K562 (cell line): ENCODE measurements around the gene CACNG5. TPM values are rescaled to one million over a fixed set of nuclear protein-coding genes. Genes with fewer than 3 reads are reported as not detected.

ENCODE experiments used
- ATAC-seq: fragments of 200-7000 bp; cut with Tn5 transposase; 3 replicates; pipeline ENCODE4 v1.9.1; 2020; ENCODE audit warnings: moderate library complexity
- BruUV-seq: library from RNA; stranded (reverse); fragments of 400-500 nt; replicated peaks from 2 replicates; lab custom pipeline; 2021; lab: Mats Ljungman, UMichigan
- CTCF ChIA-PET: fragments of 300-600 bp; formaldehyde crosslinking; extraction: SDS; loops from one replicate; lab custom pipeline; 2021; ENCODE audit warnings: low intra/inter-chr PET ratio; lab: Yijun Ruan, JAX
- POLR2A ChIA-PET: fragments of 300-600, 350-650 bp; sonication (Branson Sonifier 250); formaldehyde crosslinking; extraction: SDS; loops from one replicate; lab custom pipeline; 2021; ENCODE audit warnings: antibody characterized with exemption, inconsistent platforms; lab: Yijun Ruan, JAX
- DNase-seq, 4 experiments: peaks; one replicate each; pipeline versions ENCODE4 v3.0.0 to v3.0.0-alpha.2; 2011 to 2018; ENCODE audit warnings: low spot score in 3 of 4, mixed read lengths in 3 of 4; ENCODE audit errors: extremely low read depth in 1 of 4
- FAIRE-seq: peaks from 2 replicates; lab custom pipeline; 2011; peaks lifted over from hg19 to GRCh38; lab: Jason Lieb, UNC
- H2AFZ ChIP-seq: 2 replicates; pipeline ENCODE4 v1.6.0; 2011; ENCODE audit warnings: low read depth, low read length, control low read depth, inconsistent platforms
- H3K27ac ChIP-seq: fragments of 200-600 bp; 3 replicates; pipeline ENCODE4 v1.8.0; 2011; ENCODE audit warnings: low read depth, mild to moderate bottlenecking, control low read depth, inconsistent platforms, low read length, moderate library complexity, mixed read lengths; ENCODE audit errors: extremely low read depth
- H3K27me3 ChIP-seq, 2 experiments: fragments of 300-600 bp in 1 of 2; 2 replicates in 1 of 2; 3 replicates in 1 of 2; pipeline versions ENCODE4 v1.6.0 to v1.8.0; 2011; ENCODE audit warnings: inconsistent platforms in 2 of 2, low read length in 2 of 2, mild to moderate bottlenecking in 1 of 2, mixed read lengths in 1 of 2, moderate library complexity in 1 of 2; ENCODE audit not compliant: control insufficient read depth in 2 of 2, insufficient read depth in 2 of 2
- H3K36me3 ChIP-seq: fragments of 300-600 bp; 3 replicates; pipeline ENCODE4 v1.8.0; 2011; ENCODE audit warnings: mild to moderate bottlenecking, low read length, inconsistent platforms; ENCODE audit not compliant: control insufficient read depth, insufficient read depth
- H3K4me1 ChIP-seq, 2 experiments: fragments of 200-600 bp in 1 of 2; replicated peaks in 1 of 2; 2 replicates in 1 of 2; 3 replicates in 1 of 2; pipeline versions ENCODE4 v1.5.1 to v1.8.0; 2011; ENCODE audit warnings: inconsistent platforms in 2 of 2, low read length in 2 of 2, mild to moderate bottlenecking in 1 of 2, mixed read lengths in 1 of 2, moderate library complexity in 1 of 2; ENCODE audit not compliant: control insufficient read depth in 2 of 2, insufficient read depth in 2 of 2
- H3K4me2 ChIP-seq: 2 replicates; pipeline ENCODE4 v1.6.1; 2011; ENCODE audit warnings: low read length, control low read depth, inconsistent platforms, mixed read lengths; ENCODE audit not compliant: insufficient read depth
- H3K4me3 ChIP-seq: fragments of 200-600 bp; sonication (generic), shearing (Covaris generic); 2 replicates; pipeline ENCODE4 v1.5.1; 2016; ENCODE audit warnings: control low read depth, inconsistent platforms
- H3K79me2 ChIP-seq: fragments of 200-600 bp; 3 replicates; pipeline ENCODE4 v1.8.0; 2011; ENCODE audit warnings: low read length, inconsistent platforms; ENCODE audit not compliant: control insufficient read depth, insufficient read depth
- H3K9ac ChIP-seq, 2 experiments: 2 replicates each; pipeline versions ENCODE4 v1.6.0 to v1.6.1; 2011; ENCODE audit warnings: low read depth in 2 of 2, low read length in 2 of 2, control low read depth in 1 of 2, inconsistent platforms in 1 of 2, mild to moderate bottlenecking in 1 of 2, mixed read lengths in 1 of 2; ENCODE audit not compliant: insufficient read depth in 1 of 2
- H3K9me1 ChIP-seq: one replicate; pipeline ENCODE4 v1.6.0; 2011; ENCODE audit warnings: inconsistent platforms, mild to moderate bottlenecking, low read length, moderate library complexity; ENCODE audit not compliant: control insufficient read depth, insufficient read depth
- H3K9me3 ChIP-seq: replicated peaks from 2 replicates; pipeline ENCODE4 v1.5.1; 2011; ENCODE audit warnings: low read depth, low read length, inconsistent platforms; ENCODE audit not compliant: control insufficient read depth, insufficient read depth
- H4K20me1 ChIP-seq: replicated peaks from 2 replicates; pipeline ENCODE4 v1.6.1; 2011; ENCODE audit warnings: low read length, inconsistent platforms, mixed read lengths; ENCODE audit not compliant: control insufficient read depth, insufficient read depth
- ADNP ChIP-seq: fragments of 200-800 bp; sonication (Bioruptor generic); IDR thresholded peaks from 2 replicates; pipeline ENCODE4 v1.6.1; 2016; ENCODE audit warnings: missing genetic modification characterization, missing compliant biosample characterization
- BACH1 ChIP-seq: fragments of 200-800 bp; sonication (Bioruptor generic); IDR thresholded peaks from 2 replicates; pipeline ENCODE4 v1.6.1; 2016; ENCODE audit warnings: missing genetic modification characterization, missing compliant biosample characterization
- BCOR ChIP-seq: fragments of 450-650 bp; IDR thresholded peaks from 2 replicates; pipeline ENCODE4 v1.6.1; 2016
- FOXM1 ChIP-seq, 2 experiments: fragments of 450-650 bp in 1 of 2; sonication (generic) in 1 of 2; formaldehyde crosslinking in 1 of 2; IDR thresholded peaks; 2 replicates each; pipeline versions ENCODE4 v1.6.1 to v1.9.0; 2017 to 2022; ENCODE audit warnings: low read depth in 2 of 2, mild to moderate bottlenecking in 2 of 2, missing genetic modification reagents in 1 of 2, moderate library complexity in 1 of 2
- KDM1A ChIP-seq, 2 experiments: fragments of 450-650 bp; IDR thresholded peaks; 2 replicates each; pipeline ENCODE4 v1.6.1; 2016; ENCODE audit warnings: mild to moderate bottlenecking in 2 of 2
- KLF13 ChIP-seq: fragments of 450-650 bp; IDR thresholded peaks from 2 replicates; pipeline ENCODE4 v1.6.1; 2016; ENCODE audit warnings: missing genetic modification characterization, low read depth, mild to moderate bottlenecking, missing compliant biosample characterization, moderate library complexity, borderline replicate concordance
- RBM25 ChIP-seq: fragments of 200-400 bp; formaldehyde crosslinking; IDR thresholded peaks from 2 replicates; pipeline ENCODE4 v1.6.1; 2018; ENCODE audit warnings: low read length, low read depth, moderate library complexity; ENCODE audit not compliant: severe bottlenecking
- SMARCA5 ChIP-seq: fragments of 450-650 bp; IDR thresholded peaks from 2 replicates; pipeline ENCODE4 v1.6.1; 2016
- TEAD2 ChIP-seq: fragments of 450-650 bp; IDR thresholded peaks from 2 replicates; pipeline ENCODE4 v1.6.1; 2016; ENCODE audit warnings: missing genetic modification characterization, control low read depth, missing compliant biosample characterization
- ZFX ChIP-seq: sonication (generic); formaldehyde crosslinking; IDR thresholded peaks from 2 replicates; pipeline ENCODE4 v1.8.0; 2022; ENCODE audit warnings: mild to moderate bottlenecking, missing genetic modification reagents, moderate library complexity
- ZNF140 ChIP-seq: fragments of 250-450 bp; sonication (Bioruptor Pico); IDR thresholded peaks from 2 replicates; pipeline ENCODE4 v1.8.0; 2021; ENCODE audit warnings: moderate library complexity, mild to moderate bottlenecking, inconsistent platforms
- WGBS: fragments of 100-300 bp; shearing (Covaris generic); methylation state at CpG from one replicate; pipeline ENCODE4 v1.1.6; 2016; ENCODE audit warnings: low coverage, mixed read lengths; ENCODE audit not compliant: insufficient coverage; ENCODE audit errors: missing lambda C conversion rate; 5-methylcytosine and 5-hydroxymethylcytosine counted together
- in situ Hi-C: fragments of 300-500 bp; cut with MboI; formaldehyde crosslinking; loops from 4 replicates; pipeline ENCODE4 v1.15.0; 2018; ENCODE audit warnings: inconsistent platforms, mixed read lengths
- intact Hi-C: fragments of 100-400 bp; cut with micrococcal nuclease; formaldehyde crosslinking; loops from 2 replicates; pipeline ENCODE4 v1.14.2; 2022
- polyA plus RNA-seq, 8 experiments: library from polyadenylated mRNA; depleted of rRNA in 4 of 8; stranded (reverse) in 5 of 8; unstranded in 3 of 8; fragments of >200 nt; fragmentation: Nextera tagmentation in 2 of 8; fragmentation: Illumina TruSeq in 1 of 8; extraction: Ambion mirVana in 2 of 8; extraction: Trizol in 1 of 8; gene quantifications; 2 replicates each; pipeline versions ENCODE4 v1.2.1 to v1.2.3, GENCODE V29; 2011 to 2014; ENCODE audit warnings: inconsistent platforms in 1 of 8, missing spikeins in 1 of 8
- total RNA-seq, 7 experiments: library from RNA; depleted of rRNA in 6 of 7; stranded (reverse); fragments of >200 nt in 6 of 7; fragmentation: Illumina TruSeq in 2 of 7; extraction: Trizol in 2 of 7; gene quantifications; 2 replicates each; pipeline versions ENCODE4 v1.2.1 to v1.2.3, GENCODE V29; 2011 to 2021; ENCODE audit warnings: low replicate concordance in 1 of 7

Gene CACNG5
- total and polyA plus RNA-seq, 9 of the 15 experiments (the other 6 are each of a cell fraction or from before 2014, with no cell fraction given): not detected

DNA sequence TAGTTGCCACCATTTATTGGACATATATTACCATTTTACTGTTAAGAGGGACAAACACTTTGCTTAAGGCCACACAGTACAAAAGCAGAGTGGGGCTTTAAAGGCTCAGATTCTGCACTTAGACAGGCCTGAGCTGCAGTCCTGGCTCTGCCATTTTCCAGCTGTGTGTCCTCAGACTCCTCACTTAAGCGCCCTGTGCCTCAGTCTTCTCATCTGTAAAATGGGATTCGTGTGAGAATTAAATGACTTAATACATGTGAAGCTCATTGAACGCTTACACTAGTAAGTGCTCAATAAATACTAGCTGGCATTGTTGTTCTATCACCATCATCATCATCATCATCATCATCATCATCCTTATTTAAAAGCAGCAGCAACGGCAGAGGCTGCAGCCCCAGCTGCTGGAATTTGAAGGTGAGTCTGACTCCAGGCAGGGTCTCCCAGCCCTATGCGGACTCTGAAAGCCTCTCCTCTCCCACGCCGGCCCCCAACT is 445 bp upstream of the CACNG5 start:
- no peaks in the 10 kb centered on the region for H3K9me1 ChIP-seq
- H3K9ac ChIP-seq: no peak overlapping the region
- no peak overlapping the region for H2AFZ ChIP-seq
- no peak for ATAC-seq
- no peak overlapping the region for H3K27ac ChIP-seq
- DNase-seq: no peak
- H3K36me3 ChIP-seq: no peaks in the 10 kb centered on the region
- intact Hi-C loops (no loop called here), in situ Hi-C loops (no loop called here)
- BruUV-seq: no TSS peak
- H3K4me3 ChIP-seq: no peak overlapping the region
- peaks cover 24% of the 10 kb centered on the region for H4K20me1 ChIP-seq
- TF ChIP-seq KLF13: no peak
- no peak for TF ChIP-seq BACH1
- peak; percentile 43; the same call in 1 of the 2 replicates for TF ChIP-seq ADNP (tag)
- no peak for TF ChIP-seq TEAD2 (tag)
- no peak for TF ChIP-seq ZFX
- TF ChIP-seq RBM25: peak; percentile 94
- no peak for TF ChIP-seq ZNF140 (CRISPR knock-in tag)
- TF ChIP-seq SMARCA5: peak; percentile 44; the same call in 1 of the 2 replicates
- TF ChIP-seq KDM1A (IDR thresholded peaks at IDR 0.05): peak in 1 of 2 experiments; percentile 61; a peak in 2 of 4 replicates
- TF ChIP-seq BCOR: peak; percentile 70
- no peak for TF ChIP-seq FOXM1 (IDR thresholded peaks at IDR 0.05; ENCODE audit: low read depth)
- TF ChIP-seq FOXM1 (CRISPR knock-in tag; IDR thresholded peaks at IDR 0.05; ENCODE audit: low read depth): no peak
- CTCF ChIA-PET: no interaction called here
- H3K4me1 ChIP-seq: peaks cover 0 to 9% of the 10 kb centered on the region in 2 experiments; a peak in 2 of 5 replicates
- H3K4me2 ChIP-seq: no peak overlapping the region
- WGBS: 3% methylated on average over 7 of the region's 7 CpGs
- no peaks in the 10 kb centered on the region for H3K9me3 ChIP-seq
- POLR2A ChIA-PET: no interaction called here
- H3K79me2 ChIP-seq: no peaks in the 10 kb centered on the region
- H3K27me3 ChIP-seq: peaks cover 15 to 74% of the 10 kb centered on the region in 2 experiments
- no peak for FAIRE-seq
